Measurements from ENCODE around the gene SLC49A3.
"Not testable (repeated sequence)": the region's sequence is repeated elsewhere in the genome, so short reads cannot be mapped to it uniquely, and the experiment has no call there.

SLC49A3 gene

GRCh38 chr4:721261-722168 lies 32.6 kb upstream of the SLC49A3 start:
- no peak for DNase-seq

- DNase-seq: no peak
Measured at GRCh38 chr4:720111-720860, 31.3 kb upstream of the SLC49A3 start.

GRCh38 chr4:718460-718859 lies 29.5 kb upstream of the SLC49A3 start:
- no peak for DNase-seq

- no peak for DNase-seq
Measured at GRCh38 chr4:717601-718320, 28.8 kb upstream of the SLC49A3 start.

DNA sequence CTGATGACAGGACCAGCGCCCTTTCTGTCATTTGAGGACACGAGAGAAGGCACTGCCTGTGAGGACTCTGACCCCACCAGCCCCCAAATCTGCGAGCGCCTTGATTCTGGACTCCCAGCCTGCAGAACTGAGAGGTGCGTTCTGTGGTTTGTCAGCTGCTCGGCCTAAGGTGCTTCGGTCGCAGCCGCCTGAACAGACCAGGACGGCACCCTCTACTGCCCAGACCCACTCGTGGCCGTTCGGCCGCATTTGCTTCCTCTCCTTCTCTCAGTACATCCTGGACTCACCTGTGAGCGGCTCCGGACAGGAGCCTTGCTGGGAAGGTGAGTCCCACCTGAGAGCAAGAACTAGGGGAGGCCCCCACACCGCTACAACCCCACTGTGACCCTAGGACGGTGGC lies 25.1 kb upstream of the SLC49A3 start:
- DNase-seq: no peak

DNA sequence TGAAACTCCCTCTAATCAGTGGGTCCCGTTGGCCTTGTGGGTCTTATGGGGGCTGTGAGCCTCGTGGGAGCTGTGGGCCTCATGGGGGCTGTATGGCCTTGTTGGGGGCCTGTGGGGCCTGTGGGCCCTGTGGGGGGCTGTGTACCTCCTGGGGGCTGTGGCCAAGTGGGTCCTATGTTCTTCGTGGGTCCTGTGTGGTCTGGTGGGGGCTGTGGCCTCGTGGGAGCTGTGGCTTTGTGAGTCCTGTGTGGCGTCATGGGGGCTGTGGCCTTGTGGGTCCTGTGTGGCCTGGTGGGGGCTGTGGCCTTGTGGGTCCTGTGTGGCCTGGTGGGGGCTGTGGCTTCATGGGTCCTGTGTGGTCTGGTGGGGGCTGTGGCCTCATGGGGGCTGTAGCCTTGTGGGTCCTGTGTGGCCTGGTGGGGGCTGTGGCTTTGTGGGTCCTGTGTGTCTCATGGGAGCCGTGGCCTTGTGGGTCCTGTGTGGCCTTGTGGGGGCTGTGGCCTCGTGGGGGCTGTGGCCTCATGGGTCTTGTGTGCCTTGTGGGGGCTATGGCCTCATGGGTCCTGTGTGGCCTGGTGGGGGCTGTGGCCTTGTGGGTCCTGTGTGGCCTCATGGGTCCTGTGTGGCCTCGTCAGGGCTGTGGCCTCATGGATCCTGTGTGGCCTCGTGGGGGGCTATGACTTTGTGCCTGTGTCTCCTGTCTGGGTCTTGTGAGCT lies 24.1 kb upstream of the SLC49A3 start:
- DNase-seq: no peak

- DNase-seq: no peak
Measured at GRCh38 chr4:712093-712492, 23.1 kb upstream of the SLC49A3 start.

- DNase-seq: no peak
Measured at GRCh38 chr4:710916-711315, 22.0 kb upstream of the SLC49A3 start.

DNA sequence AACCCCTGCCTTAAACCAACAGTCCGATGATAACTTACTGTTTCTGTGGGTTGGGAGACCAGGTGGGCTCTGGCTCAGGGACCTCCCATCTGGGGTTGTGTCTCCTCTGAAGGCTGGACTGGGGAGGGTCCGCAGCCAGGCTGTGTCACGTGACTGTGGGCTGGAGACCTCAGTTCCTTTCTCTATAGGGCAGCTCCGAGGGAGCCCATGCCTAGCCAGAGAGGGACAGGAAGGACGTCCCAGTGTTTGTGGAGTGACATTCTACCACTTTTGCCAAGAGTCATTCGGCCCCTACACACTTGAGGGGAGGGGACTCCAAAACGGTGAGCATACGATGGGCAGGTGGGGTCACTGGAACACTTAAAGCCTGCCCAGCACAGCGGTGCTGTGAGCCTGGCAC lies 21.2 kb upstream of the SLC49A3 start:
- no peak for DNase-seq

- DNase-seq: no peak
Measured at GRCh38 chr4:709348-709747, 20.4 kb upstream of the SLC49A3 start.

GRCh38 chr4:708631-708933 lies 19.6 kb upstream of the SLC49A3 start:
- no peak for DNase-seq

DNA sequence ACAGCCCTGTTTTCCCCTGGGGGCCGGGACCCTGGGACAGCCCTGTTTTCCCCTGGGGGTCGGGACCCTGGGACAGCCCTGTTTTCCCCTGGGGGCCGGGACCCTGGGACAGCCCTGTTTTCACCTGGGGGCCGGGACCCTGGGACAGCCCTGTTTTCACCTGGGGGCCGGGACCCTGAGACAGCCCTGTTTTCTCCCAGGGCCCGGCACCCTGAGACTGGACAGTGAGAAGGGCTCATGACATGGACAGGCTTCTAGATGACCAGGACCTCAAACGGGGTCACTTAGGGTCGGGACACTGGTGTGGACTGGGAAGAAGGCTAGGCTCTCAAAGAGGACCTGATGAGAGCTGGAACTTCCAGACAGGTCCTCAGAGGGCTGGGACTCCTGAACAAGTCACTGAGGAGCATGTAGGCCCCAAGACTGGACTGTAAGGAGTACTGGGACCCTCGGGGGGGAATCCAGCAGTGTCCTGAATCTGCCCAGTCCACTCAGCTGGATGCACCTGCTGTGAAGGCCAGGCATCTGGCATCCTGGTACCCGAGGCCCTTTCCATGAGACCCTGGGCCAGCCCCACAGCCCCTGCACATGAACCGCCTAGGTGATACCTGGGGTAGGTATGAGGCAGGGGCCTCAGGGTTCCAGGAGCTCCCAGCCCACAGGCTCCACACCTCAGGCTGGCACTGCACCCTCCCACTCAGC lies 19.1 kb upstream of the SLC49A3 start:
- no peak for DNase-seq

DNA sequence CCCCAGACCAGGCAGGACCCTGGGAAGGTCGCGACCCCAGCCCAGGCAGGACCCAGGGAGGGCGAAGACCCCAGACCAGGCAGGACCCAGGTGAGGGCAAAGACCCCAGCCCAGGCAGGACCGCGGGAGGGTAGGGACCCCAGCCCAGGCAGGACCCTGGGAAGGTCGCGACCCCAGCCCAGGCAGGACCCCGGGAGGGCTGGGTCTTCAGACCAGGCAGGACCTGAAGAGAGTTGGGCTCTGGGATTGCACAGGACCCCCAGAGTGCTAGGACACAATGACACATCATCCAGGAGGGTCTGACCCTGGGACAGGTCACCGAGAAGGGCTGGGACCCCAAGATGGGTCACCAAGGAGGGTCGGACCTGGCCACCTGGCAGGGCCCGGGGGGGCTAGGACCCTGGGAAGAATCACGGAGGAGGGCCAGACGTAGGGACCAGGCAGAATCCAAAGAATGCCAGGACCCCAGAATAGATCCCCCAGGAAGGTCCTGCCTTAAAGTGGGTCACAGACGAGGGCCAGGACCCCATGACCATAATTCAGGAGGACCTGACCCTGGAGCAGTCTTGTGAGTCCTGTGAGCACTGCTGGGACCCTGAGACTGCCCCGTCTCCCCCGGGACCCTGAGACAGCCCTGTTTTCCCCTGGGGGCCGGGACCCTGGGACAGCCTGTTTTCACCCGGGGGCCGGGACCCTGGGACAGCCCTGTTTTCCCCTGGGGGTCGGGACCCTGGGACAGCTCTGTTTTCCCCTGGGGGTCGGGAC lies 18.1 kb upstream of the SLC49A3 start:
- DNase-seq: no peak

DNA sequence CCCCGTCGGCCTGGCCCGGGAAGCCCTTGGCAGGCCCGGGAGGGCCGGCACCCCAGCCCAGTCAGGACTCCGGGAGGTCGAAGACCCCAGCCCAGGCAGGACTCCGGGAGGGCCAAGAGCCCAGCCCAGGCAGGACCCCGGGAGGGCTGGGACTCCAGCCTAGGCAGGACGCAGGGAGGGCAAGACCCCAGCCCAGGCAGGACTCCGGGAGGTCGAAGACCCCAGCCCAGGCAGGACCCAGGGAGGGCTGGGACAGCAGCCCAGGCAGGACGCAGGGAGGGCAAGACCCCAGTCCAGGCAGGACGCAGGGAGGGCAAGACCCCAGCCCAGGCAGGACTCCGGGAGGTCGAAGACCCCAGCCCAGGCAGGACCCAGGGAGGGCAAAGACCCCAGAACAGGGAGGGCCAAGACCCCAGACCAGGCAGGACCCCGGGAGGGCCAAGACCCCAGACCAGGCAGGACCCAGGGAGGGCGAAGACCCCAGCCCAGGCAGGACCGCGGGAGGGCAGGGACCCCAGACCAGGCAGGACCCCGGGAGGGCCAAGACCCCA lies 17.2 kb upstream of the SLC49A3 start:
- DNase-seq: not testable (repeated sequence)

DNA sequence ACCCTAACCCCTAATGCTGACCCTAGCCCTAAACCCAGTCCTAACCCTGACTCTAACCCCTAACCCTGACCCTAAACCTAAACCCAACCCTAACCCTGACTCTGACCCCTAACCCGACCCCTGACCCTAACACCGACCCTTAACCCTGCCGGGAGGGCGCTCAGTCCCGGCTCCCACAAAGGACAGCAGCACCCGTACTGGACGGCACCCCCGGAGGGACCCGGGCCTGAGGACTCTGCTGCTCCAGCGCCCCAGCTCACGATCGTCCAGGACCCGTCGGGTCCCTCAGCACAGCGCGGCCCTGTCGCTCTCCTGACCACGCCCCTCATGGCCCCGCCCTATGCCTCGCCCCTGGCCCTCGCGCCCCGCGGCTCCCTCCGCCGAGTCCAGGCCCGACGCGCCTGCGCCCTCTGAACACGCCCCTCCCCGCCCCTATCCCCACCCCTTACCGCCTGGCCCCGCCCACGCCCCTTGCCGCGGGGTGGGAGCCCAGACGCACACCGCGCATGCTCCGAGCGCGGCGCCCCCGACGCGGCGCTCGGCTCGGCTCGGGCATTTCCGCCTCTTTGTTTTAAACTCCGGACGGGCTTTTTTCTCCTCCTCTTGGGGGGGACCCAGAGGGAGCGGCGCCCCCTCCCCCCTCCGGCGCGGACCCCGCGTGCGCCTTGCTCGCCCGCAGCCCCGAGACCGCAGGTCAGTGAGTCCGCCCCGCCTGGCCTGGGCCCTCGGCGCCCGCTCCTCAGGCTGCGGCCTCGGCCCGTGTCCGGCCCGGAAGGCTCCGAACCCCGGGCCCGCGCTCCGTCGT lies 16.5 kb upstream of the SLC49A3 start, which contains the start of gene PCGF3:
PCGF3 (plus strand) TSS at position 555 of the 805 bp plus-strand sequence. CDS start 27,849 bp downstream, outside the sequence.
- DNase-seq: peak; percentile 95

DNA sequence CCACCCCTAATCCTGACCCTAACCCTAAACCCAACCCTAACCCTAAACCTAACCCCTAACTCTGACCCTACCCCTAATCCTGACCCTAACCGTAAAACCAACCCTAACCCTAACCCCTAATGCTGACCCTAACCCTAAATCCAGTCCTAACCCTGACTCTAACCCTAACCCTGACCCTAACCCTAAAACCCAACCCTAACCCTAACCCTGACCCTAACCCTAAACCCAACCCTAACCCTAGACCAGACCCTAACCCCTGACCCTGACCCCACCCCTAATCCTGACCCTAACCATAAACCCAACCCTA lies 16.0 kb upstream of the SLC49A3 start:
- no peak for DNase-seq

GRCh38 chr4:704198-704891 lies 15.4 kb upstream of the SLC49A3 start:
- no peak for DNase-seq

DNA sequence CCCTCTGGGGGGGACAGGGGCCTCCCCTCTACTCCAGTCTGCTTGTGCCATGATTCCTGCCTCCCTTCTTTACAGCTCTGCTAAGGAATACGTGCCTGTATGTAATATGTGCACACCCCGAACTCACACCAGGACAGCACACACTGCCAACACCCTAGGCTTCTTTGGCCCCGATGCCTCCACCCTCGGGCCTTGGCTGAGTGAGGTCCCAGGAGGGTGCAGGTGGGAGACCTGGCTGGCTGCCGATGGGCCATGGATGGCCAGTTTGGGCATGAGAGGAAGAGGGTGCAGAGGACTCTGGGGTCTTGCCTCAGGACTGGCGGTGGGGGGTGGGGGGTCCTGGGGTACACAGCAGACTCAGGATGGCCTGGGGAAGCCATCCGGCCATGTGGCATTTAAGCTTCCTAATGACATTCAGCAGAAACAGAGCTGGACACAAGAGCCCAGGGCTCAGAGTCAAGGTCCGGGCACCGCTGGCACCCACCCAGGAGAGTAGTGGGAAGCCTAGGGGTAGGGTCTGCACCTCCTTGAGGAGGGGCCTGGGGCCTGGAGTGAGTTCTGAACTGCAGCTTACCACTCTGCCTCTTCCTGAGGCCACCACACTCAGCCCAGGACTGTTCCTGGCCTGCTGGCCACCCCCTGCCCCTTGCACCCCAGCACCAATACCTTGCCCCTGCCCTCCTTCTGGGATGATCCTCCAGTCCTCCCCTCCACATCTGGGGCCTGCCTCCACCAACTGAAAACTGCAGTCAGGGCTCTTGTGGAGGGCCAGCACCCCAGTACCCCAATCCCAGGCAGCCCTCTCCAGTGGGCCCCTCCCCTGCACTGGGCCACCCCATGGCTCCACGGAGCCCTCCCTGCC lies 14.6 kb upstream of the SLC49A3 start:
- no peak for DNase-seq

DNA sequence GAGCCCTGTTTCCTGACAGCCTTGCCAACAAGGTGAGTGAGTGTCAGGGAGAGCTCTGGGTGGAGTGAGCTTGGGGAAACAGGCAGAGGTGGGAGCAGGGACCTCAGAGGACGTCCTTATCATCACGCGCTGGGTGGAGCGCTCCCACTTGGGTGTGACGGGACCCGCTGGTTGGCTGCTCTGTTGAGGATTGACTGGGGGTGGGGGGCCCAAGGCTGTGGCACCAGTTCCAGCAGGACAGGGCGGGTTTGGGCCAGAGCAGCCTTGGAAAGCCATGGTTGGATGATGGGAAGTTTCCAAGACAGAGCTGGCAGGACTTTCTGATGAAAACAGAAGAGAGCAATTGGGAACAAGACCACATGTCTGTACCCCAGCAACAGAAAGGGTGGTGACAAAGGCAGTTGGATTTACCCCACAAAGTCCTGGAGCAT lies 13.7 kb upstream of the SLC49A3 start:
- DNase-seq: no peak
